Activated CD4-positive, alpha-beta T cell treated with anti-CD3 and anti-CD28 coated beads, Interleukin-2, amount 50 U/mL, for 1 hour (primary cell): Measurements from ENCODE around the gene PUS3.
"Not testable (repeated sequence)": the region's sequence is repeated elsewhere in the genome, so short reads cannot be mapped to it uniquely, and the experiment has no call there.

ENCODE experiments used
- DNase-seq: peaks from one replicate; pipeline ENCODE4 v3.0.0-alpha.2; 2020

PUS3 gene

DNA sequence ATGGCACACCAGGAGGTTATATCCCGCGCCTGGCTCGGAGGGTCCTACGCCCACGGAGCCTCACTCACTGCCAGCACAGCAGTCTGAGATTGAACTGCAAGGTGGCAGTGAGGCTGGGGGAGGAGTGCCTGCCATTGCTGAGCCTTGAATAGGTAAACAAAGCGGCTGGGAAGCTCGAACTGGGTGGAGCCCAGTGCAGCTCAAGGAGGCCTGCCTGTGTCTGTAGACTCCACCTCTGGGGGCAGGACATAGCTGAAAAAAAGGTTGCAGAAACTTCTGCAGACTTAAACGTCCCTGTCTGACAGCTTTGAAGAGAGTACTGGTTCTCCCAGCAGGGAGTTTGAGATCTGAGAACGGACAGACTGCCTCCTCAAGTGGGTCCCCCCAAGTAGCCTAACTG is 45.3 kb downstream of the PUS3 start:
- not testable (repeated sequence) for DNase-seq

GRCh38 chr11:125846188-125846587 is 56.8 kb downstream of the PUS3 start:
- DNase-seq: no peak
